ENCODE results near the gene PCDHB2.

DNA sequence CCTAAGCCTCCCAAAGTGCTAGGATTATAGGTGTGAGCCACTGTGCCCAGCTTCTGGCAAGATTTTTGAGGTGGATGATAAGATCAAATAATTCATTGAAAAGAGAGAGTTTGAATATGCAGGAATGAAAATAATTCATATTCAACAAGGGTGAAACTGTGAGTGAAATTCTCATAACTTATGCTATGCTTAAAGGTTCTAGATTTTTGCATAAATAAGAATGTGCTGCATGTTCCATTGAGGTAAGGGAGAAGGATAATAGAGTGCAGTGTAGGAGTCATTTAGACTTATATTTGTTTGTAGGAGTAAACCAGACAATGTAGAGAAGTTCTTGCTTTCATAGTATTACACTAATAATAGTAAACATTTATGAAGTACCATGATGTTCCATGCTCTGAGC is 12.2 kb upstream of the PCDHB2 start:
- no peak for TF ChIP-seq SMC3 (IDR thresholded peaks at IDR 0.05; ENCODE audit: borderline replicate concordance, low read length)
- TF ChIP-seq RUNX3 (IDR thresholded peaks at IDR 0.05; ENCODE audit: low read length) = no peak
- no peak for TF ChIP-seq POLR2AphosphoS2 (IDR thresholded peaks at IDR 0.05; ENCODE audit: low read depth, low read length)
- TF ChIP-seq, protein P1, sequence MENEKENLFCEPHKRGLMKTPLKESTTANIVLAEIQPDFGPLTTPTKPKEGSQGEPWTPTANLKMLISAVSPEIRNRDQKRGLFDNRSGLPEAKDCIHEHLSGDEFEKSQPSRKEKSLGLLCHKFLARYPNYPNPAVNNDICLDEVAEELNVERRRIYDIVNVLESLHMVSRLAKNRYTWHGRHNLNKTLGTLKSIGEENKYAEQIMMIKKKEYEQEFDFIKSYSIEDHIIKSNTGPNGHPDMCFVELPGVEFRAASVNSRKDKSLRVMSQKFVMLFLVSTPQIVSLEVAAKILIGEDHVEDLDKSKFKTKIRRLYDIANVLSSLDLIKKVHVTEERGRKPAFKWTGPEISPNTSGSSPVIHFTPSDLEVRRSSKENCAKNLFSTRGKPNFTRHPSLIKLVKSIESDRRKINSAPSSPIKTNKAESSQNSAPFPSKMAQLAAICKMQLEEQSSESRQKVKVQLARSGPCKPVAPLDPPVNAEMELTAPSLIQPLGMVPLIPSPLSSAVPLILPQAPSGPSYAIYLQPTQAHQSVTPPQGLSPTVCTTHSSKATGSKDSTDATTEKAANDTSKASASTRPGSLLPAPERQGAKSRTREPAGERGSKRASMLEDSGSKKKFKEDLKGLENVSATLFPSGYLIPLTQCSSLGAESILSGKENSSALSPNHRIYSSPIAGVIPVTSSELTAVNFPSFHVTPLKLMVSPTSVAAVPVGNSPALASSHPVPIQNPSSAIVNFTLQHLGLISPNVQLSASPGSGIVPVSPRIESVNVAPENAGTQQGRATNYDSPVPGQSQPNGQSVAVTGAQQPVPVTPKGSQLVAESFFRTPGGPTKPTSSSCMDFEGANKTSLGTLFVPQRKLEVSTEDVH (IDR thresholded peaks at IDR 0.05; ENCODE audit: low read depth, partially characterized antibody) = no peak
- no peak for TF ChIP-seq SUZ12 (IDR thresholded peaks at IDR 0.05; ENCODE audit: unreplicated experiment)
